OCI-LY1 (cell line): Measurements from ENCODE around the gene FGF16.
"Not testable (repeated sequence)": the region's sequence is repeated elsewhere in the genome, so short reads cannot be mapped to it uniquely, and the experiment has no call there.

ENCODE experiments used
- H2AFZ ChIP-seq: fragments of 200-600 bp; sonication (generic), shearing (Covaris generic); 2 replicates; pipeline ENCODE4 v1.6.0; 2014; ENCODE audit warnings: antibody characterized with exemption, mild to moderate bottlenecking, low read length
- H3F3A ChIP-seq: fragments of 200-600 bp; sonication (generic), shearing (Covaris generic); 2 replicates; pipeline ENCODE4 v1.6.0; 2014; ENCODE audit warnings: mild to moderate bottlenecking, antibody characterized with exemption, low read length, moderate library complexity; ENCODE audit not compliant: insufficient read depth
- H3K27ac ChIP-seq: fragments of 200-600 bp; sonication (generic); 2 replicates; pipeline ENCODE4 v1.5.1; 2014; ENCODE audit warnings: low read length, mixed run types, mild to moderate bottlenecking, low read depth; ENCODE audit not compliant: poor library complexity, severe bottlenecking
- H3K27me3 ChIP-seq: fragments of 200-600 bp; sonication (generic); 2 replicates; pipeline ENCODE4 v1.6.0; 2014; ENCODE audit warnings: antibody characterized with exemption, mild to moderate bottlenecking, low read length, moderate library complexity; ENCODE audit not compliant: insufficient read depth
- H3K36me3 ChIP-seq: fragments of 200-600 bp; sonication (generic); 2 replicates; pipeline ENCODE4 v1.6.1; 2014; ENCODE audit warnings: mild to moderate bottlenecking, antibody characterized with exemption, low read length, moderate library complexity, mixed read lengths; ENCODE audit not compliant: insufficient read depth
- H3K4me1 ChIP-seq: fragments of 200-600 bp; sonication (generic); 2 replicates; pipeline ENCODE4 v1.5.1; 2014; ENCODE audit warnings: mild to moderate bottlenecking, low read length, moderate library complexity; ENCODE audit not compliant: insufficient read depth, severe bottlenecking
- H3K4me2 ChIP-seq: fragments of 200-600 bp; sonication (generic), shearing (Covaris generic); 2 replicates; pipeline ENCODE4 v1.6.1; 2014; ENCODE audit warnings: low read length
- H3K4me3 ChIP-seq: fragments of 200-600 bp; sonication (generic); 2 replicates; pipeline ENCODE4 v1.5.1; 2014; ENCODE audit warnings: low read length, low read depth, mild to moderate bottlenecking, mixed read lengths; ENCODE audit not compliant: poor library complexity, severe bottlenecking
- H3K79me2 ChIP-seq: fragments of 200-600 bp; shearing (Covaris generic); 2 replicates; pipeline ENCODE4 v1.6.1; 2016; ENCODE audit warnings: mixed run types, low read length, mixed read lengths; ENCODE audit not compliant: insufficient read depth
- H3K9ac ChIP-seq: fragments of 200-600 bp; sonication (generic), shearing (Covaris generic); 2 replicates; pipeline ENCODE4 v1.6.1; 2014; ENCODE audit warnings: mild to moderate bottlenecking, low read length, mixed read lengths
- H3K9me2 ChIP-seq: fragments of 200-600 bp; sonication (generic), shearing (Covaris generic); 2 replicates; pipeline ENCODE4 v1.6.1; 2014; ENCODE audit warnings: low read depth, mild to moderate bottlenecking, low read length, mixed read lengths
- H3K9me3 ChIP-seq: fragments of 200-600 bp; shearing (Covaris generic); 2 replicates; pipeline ENCODE4 v1.6.1; 2014; ENCODE audit warnings: low read length, mixed read lengths
- H4K20me1 ChIP-seq: fragments of 200-600 bp; sonication (generic), shearing (Covaris generic); 2 replicates; pipeline ENCODE4 v1.6.0; 2016; ENCODE audit warnings: mild to moderate bottlenecking, low read length; ENCODE audit not compliant: insufficient read depth
- CTCF ChIP-seq: fragments of 200-600 bp; sonication (generic), shearing (Covaris generic); IDR thresholded peaks from 2 replicates; pipeline ENCODE4 v1.5.1; 2017; ENCODE audit warnings: mild to moderate bottlenecking, antibody characterized with exemption, low read length, moderate library complexity, mixed read lengths
- EZH2 ChIP-seq: fragments of 200-600 bp; sonication (generic), shearing (Covaris generic); IDR thresholded peaks from 2 replicates; pipeline ENCODE4 v1.8.0; 2017; ENCODE audit warnings: borderline replicate concordance, mixed run types, mild to moderate bottlenecking, antibody characterized with exemption, low read length, moderate library complexity, mixed read lengths

FGF16 gene

GRCh38 chrX:77453190-77453589 is 6.0 kb downstream of the FGF16 start:
- H3K27ac ChIP-seq: no peak overlapping the region
- H3K9me3 ChIP-seq: no peaks in the 10 kb centered on the region
- no peak overlapping the region for H3K4me2 ChIP-seq
- H3K9ac ChIP-seq: no peak overlapping the region
- H3K36me3 ChIP-seq: no peaks in the 10 kb centered on the region
- no peaks in the 10 kb centered on the region for H4K20me1 ChIP-seq
- no peaks in the 10 kb centered on the region for H3K27me3 ChIP-seq
- H2AFZ ChIP-seq: no peak overlapping the region
- H3K4me1 ChIP-seq: no peaks in the 10 kb centered on the region
- TF ChIP-seq CTCF: 0 out of 2 replicates have a peak, but pooled peaks have one; percentile 14
- no peak for TF ChIP-seq EZH2
- no peak overlapping the region for H3K4me3 ChIP-seq
- H3K9me2 ChIP-seq: no peaks in the 10 kb centered on the region
- H3F3A ChIP-seq: no peaks in the 10 kb centered on the region
- no peaks in the 10 kb centered on the region for H3K79me2 ChIP-seq

GRCh38 chrX:77455437-77455836 is 8.2 kb downstream of the FGF16 start:
- Histone ChIP-seq H2AFZ (no peak overlapping the region), H3K27ac (no peak overlapping the region), H4K20me1 (no peaks in the 10 kb centered on the region), H3F3A (no peaks in the 10 kb centered on the region), H3K4me3 (no peak overlapping the region), H3K9me2 (no peaks in the 10 kb centered on the region), H3K79me2 (no peaks in the 10 kb centered on the region), H3K9ac (no peak overlapping the region), H3K9me3 (no peaks in the 10 kb centered on the region), H3K27me3 (no peaks in the 10 kb centered on the region), H3K36me3 (no peaks in the 10 kb centered on the region), H3K4me1 (no peaks in the 10 kb centered on the region), H3K4me2 (no peak overlapping the region)
- TF ChIP-seq EZH2: no peak

- Histone ChIP-seq H4K20me1 (no peaks in the 10 kb centered on the region), H2AFZ (no peak overlapping the region), H3K27ac (no peak overlapping the region), H3F3A (no peaks in the 10 kb centered on the region), H3K9me3 (no peaks in the 10 kb centered on the region), H3K4me1 (no peaks in the 10 kb centered on the region), H3K4me3 (no peak overlapping the region), H3K9ac (no peak overlapping the region), H3K27me3 (no peaks in the 10 kb centered on the region), H3K36me3 (no peaks in the 10 kb centered on the region), H3K4me2 (no peak overlapping the region), H3K79me2 (no peaks in the 10 kb centered on the region), H3K9me2 (no peaks in the 10 kb centered on the region)
- TF ChIP-seq CTCF: no peak
- no peak for TF ChIP-seq EZH2
Measured at GRCh38 chrX:77484045-77484444, 36.9 kb downstream of the FGF16 start.

- no peaks in the 10 kb centered on the region for H3F3A ChIP-seq
- H2AFZ ChIP-seq: no peak overlapping the region
- TF ChIP-seq EZH2 (no peak), CTCF (no peak)
- no peak overlapping the region for H3K27ac ChIP-seq
- H3K27me3 ChIP-seq: no peaks in the 10 kb centered on the region
- no peak overlapping the region for H3K4me3 ChIP-seq
- no peak overlapping the region for H3K9ac ChIP-seq
- no peak overlapping the region for H3K4me2 ChIP-seq
- no peaks in the 10 kb centered on the region for H3K4me1 ChIP-seq
- no peaks in the 10 kb centered on the region for H3K9me2 ChIP-seq
- no peaks in the 10 kb centered on the region for H4K20me1 ChIP-seq
- H3K9me3 ChIP-seq: no peaks in the 10 kb centered on the region
- no peaks in the 10 kb centered on the region for H3K36me3 ChIP-seq
- no peaks in the 10 kb centered on the region for H3K79me2 ChIP-seq
Measured at GRCh38 chrX:77493677-77494553, 46.7 kb downstream of the FGF16 start.

GRCh38 chrX:77500164-77500563 is 53.0 kb downstream of the FGF16 start:
- H3K9me3 ChIP-seq, H3F3A ChIP-seq, H3K79me2 ChIP-seq, H3K9ac ChIP-seq, H3K4me2 ChIP-seq, H3K4me3 ChIP-seq, H3K9me2 ChIP-seq, H3K27me3 ChIP-seq, H3K4me1 ChIP-seq, H4K20me1 ChIP-seq, H2AFZ ChIP-seq, H3K36me3 ChIP-seq, H3K27ac ChIP-seq: not testable (repeated sequence)
